Effector memory CD8-positive, alpha-beta T cell (primary cell): ENCODE results near the gene TMEM81.

Source experiments
- ATAC-seq: fragments of 150-1000 bp; cut with Tn5 transposase; replicated peaks from 2 replicates; pipeline ENCODE4 v1.10.0; 2021; ENCODE audit warnings: mild to moderate bottlenecking, moderate library complexity
- DNase-seq, 3 experiments: peaks; one replicate each; pipeline ENCODE4 v3.0.0; 2021
- H3K27ac Mint-ChIP-seq, 2 donors: one replicate each; pipeline ENCODE4 v1.8.0; 2022; ENCODE audit warnings: mild to moderate bottlenecking in 2 of 2, mixed read lengths in 2 of 2, moderate library complexity in 2 of 2
- H3K27me3 Mint-ChIP-seq, 2 donors: one replicate each; pipeline ENCODE4 v1.8.0; 2022; ENCODE audit warnings: mixed read lengths in 2 of 2
- H3K36me3 Mint-ChIP-seq: one replicate; pipeline ENCODE4 v1.8.0; 2022; ENCODE audit warnings: mild to moderate bottlenecking, moderate library complexity, mixed read lengths; ENCODE audit not compliant: insufficient read depth
- H3K4me1 Mint-ChIP-seq, 2 donors: one replicate each; pipeline ENCODE4 v1.8.0; 2022; ENCODE audit warnings: low read depth in 2 of 2, mixed read lengths in 2 of 2
- H3K4me3 Mint-ChIP-seq, 2 donors: one replicate each; pipeline ENCODE4 v1.8.0; 2022; ENCODE audit warnings: mild to moderate bottlenecking in 2 of 2, mixed read lengths in 2 of 2, moderate library complexity in 2 of 2
- H3K9me3 Mint-ChIP-seq, 2 donors: one replicate each; pipeline ENCODE4 v1.8.0; 2022; ENCODE audit warnings: mixed read lengths in 2 of 2

Gene TMEM81

GRCh38 chr1:205045146-205045545 lies 39.1 kb downstream of the TMEM81 start:
- H3K27me3 Mint-ChIP-seq, result peaks cover 53 to 95% of the 10 kb centered on the region in 2 donors
- no peak for ATAC-seq
- no peaks in the 10 kb centered on the region for H3K4me1 Mint-ChIP-seq
- H3K36me3 Mint-ChIP-seq, result no peaks in the 10 kb centered on the region
- no peak for DNase-seq
- H3K27ac Mint-ChIP-seq, result no peak overlapping the region
- no peak overlapping the region for H3K4me3 Mint-ChIP-seq
- no peaks in the 10 kb centered on the region for H3K9me3 Mint-ChIP-seq

GRCh38 chr1:205044741-205045140 lies 39.5 kb downstream of the TMEM81 start:
- H3K27ac Mint-ChIP-seq, result no peak overlapping the region
- no peaks in the 10 kb centered on the region for H3K4me1 Mint-ChIP-seq
- ATAC-seq (no peak), DNase-seq (no peak)
- H3K27me3 Mint-ChIP-seq, result peaks cover 57 to 95% of the 10 kb centered on the region in 2 donors
- no peaks in the 10 kb centered on the region for H3K9me3 Mint-ChIP-seq
- no peaks in the 10 kb centered on the region for H3K36me3 Mint-ChIP-seq
- no peak overlapping the region for H3K4me3 Mint-ChIP-seq

DNA sequence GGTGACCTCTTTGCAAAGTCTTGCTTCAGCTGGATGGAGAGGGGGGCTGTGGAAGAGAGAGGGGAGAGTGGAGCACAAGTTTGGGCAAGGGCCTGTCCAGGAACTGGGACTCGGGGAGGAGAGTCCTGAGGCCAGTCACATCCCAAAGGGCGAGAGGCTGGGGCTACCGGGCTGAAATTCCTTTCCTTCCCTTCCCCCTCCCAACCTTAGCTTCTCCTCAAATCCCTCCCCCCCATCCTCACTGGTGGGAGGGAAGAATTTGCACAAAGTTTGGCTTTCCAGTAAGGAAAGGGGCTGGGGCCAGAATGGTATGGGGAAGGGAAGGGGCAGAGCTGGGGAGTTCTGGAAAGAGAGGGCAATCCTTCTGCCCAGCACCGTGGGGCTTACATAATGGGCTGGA lies 40.4 kb downstream of the TMEM81 start:
- Mint-ChIP-seq H3K9me3 (no peaks in the 10 kb centered on the region), H3K27ac (no peak overlapping the region), H3K36me3 (no peaks in the 10 kb centered on the region), H3K4me3 (no peak overlapping the region), H3K4me1 (no peaks in the 10 kb centered on the region), H3K27me3 (peaks cover 58 to 99% of the 10 kb centered on the region in 2 donors)
- no peak for DNase-seq
- no peak for ATAC-seq

DNA sequence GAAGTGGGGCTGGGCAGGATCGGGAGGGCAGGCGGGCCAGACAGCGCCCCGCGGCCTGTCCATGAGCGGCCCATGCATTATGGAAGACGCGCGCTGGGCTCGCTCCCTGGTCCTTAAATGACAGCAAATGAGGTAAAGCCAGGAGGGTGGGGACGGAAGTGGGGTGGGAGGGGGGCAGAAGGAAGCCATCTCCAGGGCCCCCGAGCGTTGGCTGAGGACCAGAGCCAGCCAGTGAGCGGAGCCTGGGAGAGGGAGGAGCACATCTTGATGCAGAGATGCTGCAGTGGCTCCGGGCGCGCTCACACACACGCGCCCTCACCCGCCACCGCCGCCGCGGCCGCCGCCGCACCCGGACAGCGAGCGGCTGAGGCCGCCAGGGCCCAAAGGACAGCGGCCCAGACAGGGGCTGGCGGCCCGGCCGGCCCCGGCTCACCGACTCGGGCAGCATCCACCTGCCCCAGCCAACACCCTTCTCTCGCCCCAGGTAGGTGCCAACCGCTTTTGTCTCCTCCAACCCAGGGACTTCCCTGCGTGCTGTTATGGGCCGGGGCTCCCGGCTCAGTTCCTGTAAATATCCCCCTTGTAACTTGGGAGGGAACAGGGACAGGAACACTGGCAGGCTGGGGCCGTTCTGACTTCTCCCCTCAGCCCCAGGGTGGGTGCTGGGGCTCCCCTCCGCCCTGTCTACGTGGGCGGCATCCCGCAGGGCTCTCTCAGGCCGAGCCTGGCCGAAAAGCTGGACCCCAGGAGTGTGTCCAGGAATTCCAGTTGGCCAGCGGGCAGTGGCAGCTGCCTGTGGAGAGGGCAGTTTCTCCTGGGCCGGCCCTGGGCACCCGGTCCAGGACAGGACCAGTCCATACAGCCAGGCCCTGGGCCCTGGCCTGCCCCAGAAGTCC lies 41.1 kb downstream of the TMEM81 start, which contains the start of gene CNTN2:
TSS of gene CNTN2 (plus strand) at position 302 of the 896 bp plus-strand sequence. CDS start 9,974 bp downstream, outside the sequence.
- Mint-ChIP-seq H3K4me3 (no peak within 1 kb of the TSS), H3K36me3 (no peaks in the 10 kb centered on the region), H3K27me3 (peaks cover 55 to 97% of the 10 kb centered on the region in 2 donors), H3K9me3 (no peaks in the 10 kb centered on the region), H3K27ac (no peak within 1 kb of the TSS), H3K4me1 (no peaks in the 10 kb centered on the region)
- no peak for DNase-seq
- no peak for ATAC-seq

DNA sequence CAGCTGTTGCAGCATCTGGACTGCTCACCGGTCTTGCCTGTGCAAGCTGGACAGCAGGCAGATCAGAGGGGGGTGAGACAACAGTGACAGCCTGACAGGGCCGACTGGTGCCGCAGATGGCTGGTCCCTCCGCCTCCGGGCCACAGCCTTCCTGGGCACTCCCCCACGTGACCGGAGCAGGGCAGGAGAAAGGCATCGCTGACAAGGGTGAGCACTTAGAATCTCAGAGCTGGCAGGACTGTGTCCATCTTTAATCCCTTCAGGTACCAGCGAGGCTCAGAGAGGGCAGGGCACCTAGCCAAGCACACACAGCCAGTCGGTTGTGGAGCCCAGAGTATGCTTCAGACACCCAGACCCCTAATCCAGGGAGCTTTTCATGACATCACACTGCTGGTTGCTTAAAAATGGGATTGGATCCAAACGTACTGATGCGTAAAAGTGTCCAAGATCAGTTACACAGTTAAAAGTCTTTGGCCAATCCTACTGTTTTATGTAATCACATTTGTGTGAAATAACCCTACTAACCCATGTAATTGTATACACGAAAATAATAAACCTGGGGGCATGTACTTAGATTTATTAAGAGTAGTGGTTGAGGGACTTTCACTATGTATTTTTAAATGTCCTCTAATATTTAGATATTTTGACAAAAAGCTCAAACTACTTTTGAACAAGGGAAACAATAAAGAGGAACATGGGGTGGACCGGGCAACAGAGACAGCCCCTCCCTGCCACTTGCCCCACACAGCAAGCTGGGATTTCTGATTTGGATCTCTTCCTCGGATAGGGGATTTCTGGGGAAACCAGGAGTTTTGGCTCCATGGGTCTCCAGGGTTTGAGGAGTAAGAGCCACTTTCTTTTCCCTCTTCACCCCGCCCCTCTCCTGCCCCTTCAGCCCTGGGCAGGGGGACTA lies 42.0 kb downstream of the TMEM81 start:
- no peaks in the 10 kb centered on the region for H3K36me3 Mint-ChIP-seq
- no peak overlapping the region for H3K4me3 Mint-ChIP-seq
- H3K4me1 Mint-ChIP-seq, result no peaks in the 10 kb centered on the region
- peaks cover 57 to 97% of the 10 kb centered on the region in 2 donors for H3K27me3 Mint-ChIP-seq
- H3K27ac Mint-ChIP-seq, result no peak overlapping the region
- ATAC-seq (no peak), DNase-seq (no peak)
- no peaks in the 10 kb centered on the region for H3K9me3 Mint-ChIP-seq

GRCh38 chr1:205041001-205041715 lies 43.1 kb downstream of the TMEM81 start:
- Mint-ChIP-seq H3K4me3 (no peak overlapping the region), H3K4me1 (no peaks in the 10 kb centered on the region), H3K9me3 (no peaks in the 10 kb centered on the region), H3K27ac (no peak overlapping the region), H3K27me3 (peaks cover 57 to 94% of the 10 kb centered on the region in 2 donors), H3K36me3 (no peaks in the 10 kb centered on the region)
- no peak for ATAC-seq
- no peak for DNase-seq

- Mint-ChIP-seq H3K36me3 (no peaks in the 10 kb centered on the region), H3K9me3 (no peaks in the 10 kb centered on the region), H3K4me1 (no peaks in the 10 kb centered on the region), H3K4me3 (no peak overlapping the region), H3K27me3 (peaks cover 33 to 65% of the 10 kb centered on the region in 2 donors), H3K27ac (no peak overlapping the region)
- no peak for DNase-seq
- ATAC-seq, result no peak
These were observed 46.0 kb downstream of the TMEM81 start for GRCh38 chr1:205038132-205038786.

- no peak for DNase-seq
- no peak overlapping the region for H3K4me3 Mint-ChIP-seq
These were observed 46.7 kb downstream of the TMEM81 start for GRCh38 chr1:205037539-205037938.

More at GRCh38 chr1:205037539-205037938, 46.7 kb downstream of the TMEM81 start:
- Mint-ChIP-seq H3K9me3 (no peaks in the 10 kb centered on the region), H3K27me3 (peaks cover 35 to 66% of the 10 kb centered on the region in 2 donors), H3K36me3 (no peaks in the 10 kb centered on the region), H3K27ac (no peak overlapping the region), H3K4me1 (no peaks in the 10 kb centered on the region)
- ATAC-seq, result no peak
